HG02678 (cell line): Measurements from ENCODE around the gene DLGAP3.

ENCODE experiments used
- ATAC-seq: cut with Tn5 transposase; IDR thresholded peaks from one replicate; pipeline ENCODE4 v1.9.1; 2021; ENCODE audit warnings: mild to moderate bottlenecking, moderate library complexity; ENCODE audit not compliant: unreplicated experiment

DLGAP3 gene

DNA sequence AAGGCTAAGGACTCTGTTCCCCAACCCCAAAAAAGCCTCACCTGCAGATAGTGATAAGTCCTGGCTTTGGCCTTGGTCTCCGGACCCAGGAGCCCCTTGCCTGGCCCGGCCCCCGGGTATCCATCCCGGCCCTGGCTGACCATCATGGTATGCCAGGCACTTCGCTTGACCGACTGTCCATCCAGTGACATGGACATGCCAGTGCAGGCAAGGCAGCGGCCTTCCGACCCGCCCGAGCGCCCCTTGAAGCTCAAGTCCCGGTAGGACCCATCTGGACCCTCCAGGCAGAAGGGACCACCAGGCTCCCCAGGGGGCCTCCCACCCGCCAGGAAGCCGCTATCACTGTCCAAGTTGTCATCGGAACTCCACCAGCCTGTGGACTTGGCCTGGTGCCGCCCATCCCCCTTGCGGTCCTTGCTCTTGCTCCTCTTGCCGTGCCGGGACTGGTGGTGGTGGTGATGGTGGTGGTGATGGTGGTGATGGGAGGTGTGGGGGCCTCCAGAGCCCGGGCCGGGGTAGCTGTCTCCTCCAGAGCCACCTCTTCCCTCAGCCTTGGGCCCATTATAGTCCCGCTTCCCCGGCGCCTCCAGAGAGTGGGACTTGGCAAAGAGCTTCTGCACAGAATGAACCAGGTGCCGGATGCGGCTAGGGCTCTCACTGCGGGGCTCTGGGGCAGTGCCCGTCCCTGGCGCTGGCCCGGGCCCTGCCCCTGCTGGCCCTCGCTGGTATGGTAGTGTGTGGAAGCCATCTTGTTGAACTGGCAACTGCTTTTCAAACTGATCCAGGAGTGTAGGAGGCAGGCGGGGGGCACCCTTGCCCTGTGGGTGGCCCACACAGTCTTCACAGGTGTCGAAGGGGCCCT is 25.0 kb downstream of the DLGAP3 start:
- no peak for ATAC-seq

DNA sequence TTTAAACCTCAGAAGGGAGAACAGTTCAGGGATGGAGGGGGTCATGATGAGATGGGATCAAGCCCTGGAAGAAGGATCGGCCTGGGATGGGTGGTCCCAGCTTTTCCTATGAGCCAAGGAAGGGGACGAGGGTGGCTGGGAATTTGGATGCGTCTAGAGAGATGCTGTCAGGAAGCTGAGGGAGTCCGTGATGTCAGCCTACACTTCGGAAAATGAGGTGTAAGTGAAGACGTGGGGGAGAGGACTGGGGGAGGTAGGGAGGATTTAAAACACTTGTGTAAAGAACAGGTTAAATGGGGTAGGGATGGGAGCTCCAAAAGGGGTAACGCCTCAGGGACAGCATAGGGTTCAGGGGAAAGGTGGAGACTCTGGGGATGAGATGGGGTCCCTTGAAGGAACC is 27.5 kb downstream of the DLGAP3 start:
- no peak for ATAC-seq

DNA sequence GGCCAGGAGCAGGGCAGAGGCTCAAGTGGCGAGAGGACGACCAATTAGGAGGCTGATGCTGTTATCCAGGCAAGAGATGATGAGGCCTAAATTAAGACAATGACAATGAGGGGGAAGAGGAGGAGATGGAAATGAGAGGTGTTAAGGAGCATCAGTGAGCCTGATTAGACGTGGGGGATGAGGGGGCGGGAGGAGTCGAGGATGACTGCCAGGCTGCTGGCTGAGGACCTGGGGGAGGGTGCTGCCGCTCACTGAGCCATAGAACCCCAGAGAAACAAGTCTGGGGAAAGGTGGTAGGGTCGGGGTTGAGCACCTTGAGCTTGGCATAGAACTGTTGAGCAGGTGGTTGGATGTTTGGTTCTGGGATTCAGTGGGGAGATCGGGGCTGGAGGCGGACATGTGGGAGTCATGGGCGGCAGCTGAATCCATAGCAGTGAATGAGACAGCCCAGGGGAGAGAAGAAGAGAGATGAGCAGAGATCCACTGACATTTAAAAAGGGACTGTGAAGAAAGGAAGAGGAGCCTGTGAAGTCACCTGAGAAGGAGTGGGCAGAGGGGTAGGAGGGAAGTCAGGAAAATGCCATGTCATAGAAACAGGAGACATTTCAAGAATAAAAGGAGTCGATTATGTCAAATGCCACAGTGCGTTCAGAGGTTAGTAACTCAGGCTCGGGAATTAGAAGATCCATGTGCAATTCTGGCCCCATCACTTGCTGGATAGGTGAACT is 28.5 kb downstream of the DLGAP3 start:
- no peak for ATAC-seq

GRCh38 chr1:34899906-34900305 is 29.5 kb downstream of the DLGAP3 start:
- ATAC-seq: no peak

DNA sequence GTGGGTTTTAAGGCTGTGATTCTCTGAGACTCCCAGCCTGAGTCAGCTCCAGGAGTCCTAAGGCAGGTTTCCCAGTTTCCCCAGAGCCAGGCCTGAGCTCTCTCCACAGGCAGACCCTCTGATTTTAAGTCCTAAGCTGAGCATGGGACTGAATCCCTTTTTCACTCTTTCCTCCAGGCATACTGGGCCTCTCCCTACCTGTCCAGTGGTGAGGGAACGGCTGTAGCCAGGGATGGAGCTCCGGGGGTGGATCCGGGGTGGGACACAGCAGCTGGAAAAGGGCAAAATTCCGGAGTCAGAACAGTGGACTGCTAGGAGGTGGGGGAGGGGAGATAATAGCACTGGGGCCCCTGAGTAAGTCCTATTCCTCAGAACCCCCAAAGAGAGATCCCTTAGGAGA is 30.0 kb downstream of the DLGAP3 start:
- ATAC-seq: no peak

- no peak for ATAC-seq
Observed at GRCh38 chr1:34898330-34898761, 31.1 kb downstream of the DLGAP3 start.

GRCh38 chr1:34896612-34897011 is 32.8 kb downstream of the DLGAP3 start:
- no peak for ATAC-seq

- ATAC-seq: no peak
Observed at GRCh38 chr1:34889705-34890104, 39.7 kb downstream of the DLGAP3 start.

DNA sequence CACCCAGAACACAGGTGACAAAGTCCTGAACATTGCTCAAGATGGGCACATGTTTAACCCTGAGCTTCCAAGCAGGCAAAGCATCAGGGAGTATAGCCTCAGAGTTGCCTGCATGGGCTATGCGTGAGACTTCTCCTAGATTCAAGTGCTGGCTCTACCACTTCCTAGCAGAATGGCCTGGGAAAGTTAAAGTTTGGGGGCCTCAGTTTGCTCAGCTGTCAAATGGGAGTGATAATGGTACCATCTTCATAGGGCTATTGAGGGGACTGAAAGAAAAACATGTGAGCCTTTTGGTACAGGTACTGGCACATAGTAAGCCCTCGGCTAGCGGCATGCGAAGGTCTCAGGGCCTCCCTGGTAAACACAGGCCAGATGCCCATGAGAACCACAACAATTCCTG is 41.9 kb downstream of the DLGAP3 start:
- no peak for ATAC-seq

DNA sequence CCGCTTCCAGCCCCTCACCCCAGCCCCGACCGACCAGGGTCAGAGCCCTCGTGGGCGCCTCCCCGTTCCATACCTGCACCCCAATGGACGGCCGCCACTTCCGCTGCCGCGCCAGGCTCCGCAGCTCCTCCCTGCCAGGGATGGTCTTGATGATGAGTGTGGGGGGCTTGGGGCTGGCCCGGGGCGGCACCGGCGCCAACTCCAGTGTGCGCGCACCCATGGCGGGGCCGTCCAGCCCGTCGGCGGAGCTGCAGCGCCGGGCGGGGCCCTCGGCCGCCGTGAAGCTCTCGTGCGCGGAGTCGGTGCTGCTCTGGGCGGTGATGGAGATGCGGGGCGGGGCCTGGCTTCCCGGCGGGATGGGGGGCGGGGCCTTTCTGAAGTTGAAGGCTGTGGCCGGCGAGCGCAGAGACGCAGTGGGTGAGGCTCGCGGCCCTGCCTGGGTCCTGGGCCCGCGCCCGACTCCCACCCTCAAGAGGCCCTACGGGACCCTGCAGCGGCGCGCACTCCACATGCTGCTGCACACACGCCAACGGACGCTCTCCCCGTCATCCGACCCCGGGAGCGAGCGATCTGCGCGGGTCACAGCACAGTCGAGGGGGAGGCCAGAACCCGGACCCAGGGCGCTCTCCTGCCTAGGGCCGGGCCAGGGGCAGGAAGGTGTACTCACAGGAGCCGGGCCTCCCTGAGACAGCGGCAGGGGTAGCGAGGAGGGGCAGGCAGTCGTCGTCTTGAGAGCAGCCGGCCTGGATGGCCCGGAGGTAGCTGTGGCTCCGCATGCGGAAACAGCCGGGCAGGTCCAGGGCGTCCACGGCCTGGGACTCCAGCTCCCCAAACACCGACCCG is 43.8 kb downstream of the DLGAP3 start:
- no peak for ATAC-seq

- ATAC-seq: no peak
Observed at GRCh38 chr1:34884961-34885360, 44.5 kb downstream of the DLGAP3 start.

- ATAC-seq: no peak
Observed at GRCh38 chr1:34884536-34884935, 44.9 kb downstream of the DLGAP3 start.

GRCh38 chr1:34879230-34879629 is 50.2 kb downstream of the DLGAP3 start:
- ATAC-seq: no peak

DNA sequence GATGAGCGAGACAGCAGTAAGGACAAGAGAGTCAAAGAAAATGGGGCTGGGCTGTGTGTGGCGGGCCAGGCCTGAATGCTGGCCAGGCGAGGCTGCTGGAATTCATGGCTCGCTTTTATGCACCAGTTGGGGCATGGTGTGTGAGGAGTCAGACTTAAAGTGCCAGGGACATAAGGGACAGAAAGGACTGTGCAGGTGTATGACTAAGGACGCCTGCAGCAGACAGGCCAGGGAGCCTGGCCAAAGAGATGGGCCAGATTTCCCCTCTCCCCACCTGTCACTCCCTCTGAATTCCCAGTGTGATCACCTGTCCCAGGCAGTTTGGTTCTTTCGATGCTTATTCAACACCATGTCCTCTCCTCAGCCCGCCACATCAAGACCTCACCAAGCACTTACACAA is 53.0 kb downstream of the DLGAP3 start:
- ATAC-seq: no peak

DNA sequence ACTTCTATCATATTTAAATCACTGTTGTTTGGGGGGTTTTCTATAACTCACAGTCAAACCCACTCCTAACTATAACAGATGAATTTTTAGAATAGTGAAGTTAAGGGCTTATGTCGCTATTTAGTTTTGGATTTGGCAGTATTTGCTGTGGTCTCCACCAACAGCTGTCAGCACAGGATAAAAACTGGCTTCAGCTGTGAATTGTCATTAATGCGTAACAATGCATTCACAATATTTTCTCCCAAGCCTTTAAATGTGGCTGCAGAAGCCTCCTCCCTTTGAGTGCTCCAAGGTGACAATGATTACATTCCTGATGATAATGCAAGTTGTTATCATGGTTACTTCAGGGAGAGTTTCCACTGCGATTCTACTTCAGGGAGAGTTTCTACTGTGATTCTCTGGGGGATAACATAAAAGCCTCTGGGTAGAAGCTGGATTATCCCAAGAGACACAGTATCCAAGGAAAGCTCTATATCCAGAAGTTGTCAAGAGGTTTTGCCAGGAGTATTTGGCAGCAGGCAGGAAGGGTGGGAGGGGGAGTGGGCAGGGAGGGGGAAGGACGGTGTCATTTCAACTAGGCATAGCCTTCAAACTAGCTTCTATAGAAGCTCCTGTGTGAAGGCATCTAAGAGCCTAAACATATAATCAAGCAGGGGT is 55.0 kb downstream of the DLGAP3 start:
- ATAC-seq: no peak

DNA sequence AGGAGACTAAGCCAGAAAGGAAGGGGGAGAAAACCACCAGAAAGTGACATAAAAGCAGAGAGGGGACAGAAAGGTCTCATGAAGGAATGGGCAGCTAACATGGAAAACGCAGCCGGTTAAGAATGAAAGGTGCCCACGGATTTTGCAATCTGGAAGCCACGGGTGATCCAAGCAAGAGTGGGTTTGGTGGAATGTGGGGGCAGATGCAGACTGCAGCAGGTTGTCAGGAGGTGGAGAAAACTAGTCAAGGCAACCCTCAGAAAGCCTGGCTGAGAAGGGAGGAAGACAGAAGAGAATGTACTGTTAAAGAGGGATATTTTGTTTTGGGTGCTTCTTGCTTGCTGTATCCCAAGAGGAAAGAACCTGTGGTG is 57.3 kb downstream of the DLGAP3 start:
- no peak for ATAC-seq

DNA sequence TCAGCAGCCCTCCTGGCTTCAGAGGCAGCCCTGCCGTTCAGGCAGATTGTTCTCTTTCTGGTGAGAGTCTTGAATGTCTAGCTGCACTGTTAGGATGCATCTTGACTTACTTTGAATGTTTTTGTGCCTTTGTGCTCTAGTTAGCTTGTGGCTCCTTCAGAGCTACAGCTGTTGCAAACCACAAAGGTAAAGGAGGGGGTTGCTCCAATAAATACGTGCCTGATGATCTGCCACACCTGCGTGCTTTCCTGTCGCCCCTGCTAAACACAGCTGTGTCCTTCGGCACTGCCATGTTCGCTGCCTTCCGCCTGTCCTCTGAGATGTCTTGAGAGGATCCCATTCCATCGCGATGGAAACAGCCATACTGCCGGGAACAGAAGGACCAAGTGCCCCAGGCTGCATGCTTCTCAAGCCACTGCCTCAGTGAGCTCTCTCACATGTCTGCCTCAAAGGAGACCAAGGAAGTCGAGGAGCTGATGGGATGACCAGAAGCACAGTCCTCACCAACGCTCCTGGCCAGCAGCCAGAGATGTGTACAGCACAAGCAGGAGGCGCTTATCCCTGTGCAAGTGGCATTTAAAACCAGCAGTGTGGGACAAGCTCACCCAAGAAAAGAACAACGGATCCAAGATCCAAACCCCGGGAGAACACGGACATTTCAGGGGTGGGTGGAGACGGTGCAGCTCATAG is 57.9 kb downstream of the DLGAP3 start:
- no peak for ATAC-seq

DNA sequence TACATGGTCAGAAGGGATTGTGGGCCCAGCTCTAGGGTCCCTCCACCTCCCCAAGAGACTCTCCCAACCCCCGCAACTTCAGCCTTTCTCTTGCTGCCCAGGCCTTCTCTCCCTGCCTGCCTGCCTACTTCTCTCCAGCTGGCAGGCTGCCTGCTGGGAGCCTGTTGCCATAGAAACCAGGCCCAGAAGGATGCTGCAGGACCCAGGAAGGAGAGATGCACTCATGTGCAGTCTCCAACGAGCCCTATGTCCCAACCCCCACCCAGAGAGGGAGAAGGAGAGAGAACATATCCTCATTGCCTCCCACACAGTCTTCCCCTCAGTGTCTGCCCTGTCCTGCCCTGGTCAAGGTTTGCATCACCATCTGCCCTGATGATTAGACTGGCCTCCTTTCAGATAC is 59.1 kb downstream of the DLGAP3 start:
- no peak for ATAC-seq

DNA sequence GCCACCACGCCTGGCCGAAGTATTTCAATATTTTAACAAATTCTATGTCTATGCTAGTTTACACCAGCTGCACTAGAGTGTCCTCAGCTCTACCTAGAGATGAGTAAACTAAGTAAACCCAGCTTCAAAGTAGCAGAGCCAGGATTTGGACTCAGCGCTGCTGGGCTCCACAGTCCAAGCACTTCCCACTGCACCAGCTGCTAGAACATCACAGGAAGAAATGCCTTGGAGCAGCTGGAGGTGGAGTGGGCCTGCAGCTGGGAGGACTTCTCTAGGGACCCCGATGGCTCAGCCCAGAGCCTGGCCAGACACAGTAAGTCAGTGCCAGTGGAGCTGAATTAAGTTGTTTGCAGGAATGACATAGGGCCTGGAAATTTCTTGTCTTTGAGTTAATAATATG is 59.7 kb downstream of the DLGAP3 start:
- ATAC-seq: no peak
